CD4-positive, alpha-beta T cell treated with Interleukin-4 for 1 hour (primary cell): Measurements from ENCODE around the gene LRP1-AS.

ENCODE experiments used
- DNase-seq, 2 donors: peaks; one replicate each; pipeline ENCODE4 v3.0.0-alpha.2; 2020 to 2022

LRP1-AS gene

GRCh38 chr12:57146961-57147944, at the start of gene LRP1-AS:
TSS of gene LRP1-AS (minus strand) at chr12:57147619.
- no peak for DNase-seq

- no peak for DNase-seq
These were observed 49.5 kb upstream of the LRP1-AS start for GRCh38 chr12:57196956-57197355.

GRCh38 chr12:57196439-57196838, 49.0 kb upstream of the LRP1-AS start:
- no peak for DNase-seq

- DNase-seq: no peak
These were observed 48.4 kb upstream of the LRP1-AS start for GRCh38 chr12:57195611-57196371.

GRCh38 chr12:57195186-57195585, 47.8 kb upstream of the LRP1-AS start:
- no peak for DNase-seq

- DNase-seq: no peak
These were observed 46.8 kb upstream of the LRP1-AS start for GRCh38 chr12:57194253-57194652.

- no peak for DNase-seq
These were observed 46.4 kb upstream of the LRP1-AS start for GRCh38 chr12:57193706-57194245.

- no peak for DNase-seq
These were observed 45.5 kb upstream of the LRP1-AS start for GRCh38 chr12:57192920-57193319.

GRCh38 chr12:57191410-57191809, 44.0 kb upstream of the LRP1-AS start:
- no peak for DNase-seq

- DNase-seq: no peak
These were observed 43.4 kb upstream of the LRP1-AS start for GRCh38 chr12:57190821-57191220.

GRCh38 chr12:57190037-57190436, 42.6 kb upstream of the LRP1-AS start:
- no peak for DNase-seq

GRCh38 chr12:57188090-57188425, 40.6 kb upstream of the LRP1-AS start:
- DNase-seq: no peak

- no peak for DNase-seq
These were observed 40.0 kb upstream of the LRP1-AS start for GRCh38 chr12:57187222-57188089.

- no peak for DNase-seq
These were observed 38.6 kb upstream of the LRP1-AS start for GRCh38 chr12:57185906-57186508.

GRCh38 chr12:57185403-57185802, 38.0 kb upstream of the LRP1-AS start:
- no peak for DNase-seq

- DNase-seq: no peak
These were observed 36.7 kb upstream of the LRP1-AS start for GRCh38 chr12:57183939-57184725.

- DNase-seq: peak; percentile 77 to 79
These were observed 35.6 kb upstream of the LRP1-AS start for GRCh38 chr12:57182918-57183575.

GRCh38 chr12:57181561-57182155, 34.2 kb upstream of the LRP1-AS start:
- DNase-seq: no peak

GRCh38 chr12:57181072-57181471, 33.7 kb upstream of the LRP1-AS start:
- no peak for DNase-seq

- no peak for DNase-seq
These were observed 33.0 kb upstream of the LRP1-AS start for GRCh38 chr12:57180321-57180989.
